Subcutaneous abdominal adipose tissue (tissue), 5 donors: ENCODE results near the gene C2CD3.
"Not testable (repeated sequence)": the region's sequence is repeated elsewhere in the genome, so short reads cannot be mapped to it uniquely, and the experiment has no call there.

ENCODE experiments used
- H3K27ac ChIP-seq: one replicate; pipeline ENCODE4 v1.7.0; 2013; ENCODE audit warnings: low read depth, mild to moderate bottlenecking, inconsistent platforms, low read length, moderate library complexity
- H3K27me3 ChIP-seq, 5 donors: one replicate each; pipeline ENCODE4 v1.7.0; 2013; ENCODE audit warnings: low read length in 5 of 5, inconsistent platforms in 1 of 5; ENCODE audit not compliant: control insufficient read depth in 5 of 5, insufficient read depth in 4 of 5
- H3K36me3 ChIP-seq, 5 donors: one replicate each; pipeline ENCODE4 v1.7.0; 2013; ENCODE audit warnings: low read length in 5 of 5; ENCODE audit not compliant: control insufficient read depth in 5 of 5, insufficient read depth in 5 of 5
- H3K4me1 ChIP-seq, 5 donors: one replicate each; pipeline ENCODE4 v1.7.0; 2013; ENCODE audit warnings: low read length in 5 of 5, mild to moderate bottlenecking in 3 of 5, moderate library complexity in 1 of 5; ENCODE audit not compliant: control insufficient read depth in 5 of 5, insufficient read depth in 5 of 5
- H3K4me3 ChIP-seq, 5 donors: one replicate each; pipeline ENCODE4 v1.7.0; 2013; ENCODE audit warnings: low read length in 5 of 5, low read depth in 1 of 5
- H3K9ac ChIP-seq, 5 donors: one replicate each; pipeline ENCODE4 v1.7.0; 2013; ENCODE audit warnings: low read length in 5 of 5, mild to moderate bottlenecking in 4 of 5, moderate library complexity in 3 of 5
- H3K9me3 ChIP-seq, 5 donors: one replicate each; pipeline ENCODE4 v1.7.0; 2013; ENCODE audit warnings: low read length in 5 of 5; ENCODE audit not compliant: control insufficient read depth in 5 of 5
- donor health status: healthy.
- donor health status: healthy.
- donor health status: healthy.
- donor health status: healthy.
- donor health status: healthy.

The C2CD3 gene

DNA sequence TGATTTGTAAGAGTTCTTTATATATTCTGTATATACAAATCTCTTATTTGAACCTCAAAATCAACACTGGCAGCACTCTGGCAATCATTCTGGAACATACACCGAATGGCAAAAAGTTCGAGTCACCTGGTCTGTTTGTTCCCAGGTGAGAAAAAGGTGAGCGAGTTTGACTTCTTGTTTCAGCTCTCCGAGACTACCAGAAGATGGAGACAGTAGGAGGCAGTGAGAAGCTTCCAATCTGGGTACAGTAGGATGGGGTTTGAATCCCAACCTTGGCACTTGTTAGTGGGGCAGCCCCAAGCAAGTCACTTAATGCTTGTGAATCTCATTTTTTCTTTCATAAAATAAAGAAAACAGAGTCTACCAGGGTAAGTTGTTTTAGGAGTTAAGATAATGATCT is 76.4 kb downstream of the C2CD3 start:
- Histone ChIP-seq H3K4me3 (no peak overlapping the region), H3K27me3 (no peaks in the 10 kb centered on the region), H3K27ac (no peak overlapping the region), H3K4me1 (no peaks in the 10 kb centered on the region), H3K36me3 (peaks cover 44 to 72% (median 57%) of the 10 kb centered on the region in 5 donors), H3K9me3 (no peaks in the 10 kb centered on the region), H3K9ac (no peak overlapping the region)

GRCh38 chr11:74092425-74092824 is 78.4 kb downstream of the C2CD3 start:
- Histone ChIP-seq H3K9me3 (no peaks in the 10 kb centered on the region), H3K9ac (no peak overlapping the region), H3K4me1 (no peaks in the 10 kb centered on the region), H3K36me3 (peaks cover 45 to 58% (median 51%) of the 10 kb centered on the region in 5 donors), H3K4me3 (no peak overlapping the region), H3K27ac (no peak overlapping the region), H3K27me3 (no peaks in the 10 kb centered on the region)

- Histone ChIP-seq H3K27me3 (no peaks in the 10 kb centered on the region), H3K4me1 (no peaks in the 10 kb centered on the region), H3K27ac (no peak overlapping the region), H3K36me3 (peaks cover 45 to 60% (median 53%) of the 10 kb centered on the region in 5 donors), H3K9ac (no peak overlapping the region), H3K4me3 (no peak overlapping the region), H3K9me3 (no peaks in the 10 kb centered on the region)
Observed at GRCh38 chr11:74091549-74091948, 79.3 kb downstream of the C2CD3 start.

GRCh38 chr11:74090701-74091100 is 80.1 kb downstream of the C2CD3 start:
- peaks cover 48 to 65% (median 61%) of the 10 kb centered on the region in 5 donors for H3K36me3 ChIP-seq
- no peak overlapping the region for H3K27ac ChIP-seq
- H3K9me3 ChIP-seq = no peaks in the 10 kb centered on the region
- no peak overlapping the region for H3K4me3 ChIP-seq
- H3K4me1 ChIP-seq = no peaks in the 10 kb centered on the region
- no peaks in the 10 kb centered on the region for H3K27me3 ChIP-seq
- H3K9ac ChIP-seq = no peak overlapping the region

DNA sequence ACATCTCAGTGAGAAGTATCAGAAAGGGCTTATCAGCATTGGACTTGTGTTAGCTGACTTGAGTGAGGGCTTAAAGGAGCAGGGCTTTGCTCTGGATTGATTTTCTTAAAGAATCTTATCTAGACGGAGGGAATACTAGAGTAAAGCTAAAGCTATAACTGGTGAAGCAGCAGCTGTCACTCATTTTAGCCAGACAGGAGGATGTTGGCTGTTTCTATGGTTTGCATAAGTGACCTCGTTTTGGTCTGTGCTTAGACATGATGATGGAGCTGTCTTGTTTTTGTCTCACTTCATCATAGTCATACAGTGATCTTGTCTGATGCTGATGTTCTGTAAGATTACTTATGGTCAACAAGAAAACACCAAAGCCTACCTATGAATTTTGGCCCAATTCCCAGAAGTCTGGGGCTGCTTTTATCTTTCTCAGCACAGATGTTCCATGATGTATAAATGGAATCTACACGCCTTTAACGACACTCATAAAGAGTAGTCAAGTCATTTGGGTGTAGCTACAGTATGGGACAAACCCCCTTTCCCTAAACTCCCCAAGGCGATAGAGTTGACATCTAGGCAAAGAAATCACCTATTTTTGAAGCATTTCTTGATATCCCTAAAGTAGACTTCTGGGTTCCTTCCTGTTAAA is 84.4 kb downstream of the C2CD3 start:
- no peak overlapping the region for H3K4me3 ChIP-seq
- H3K27ac ChIP-seq = no peak overlapping the region
- peaks cover 33 to 48% (median 45%) of the 10 kb centered on the region in 5 donors for H3K36me3 ChIP-seq
- peaks cover 0 to 6% (median 0%) of the 10 kb centered on the region in 5 donors for H3K4me1 ChIP-seq
- no peaks in the 10 kb centered on the region for H3K27me3 ChIP-seq
- peak overlapping the region in 1 of 5 donors; percentile 2 for H3K9ac ChIP-seq
- H3K9me3 ChIP-seq = no peaks in the 10 kb centered on the region

DNA sequence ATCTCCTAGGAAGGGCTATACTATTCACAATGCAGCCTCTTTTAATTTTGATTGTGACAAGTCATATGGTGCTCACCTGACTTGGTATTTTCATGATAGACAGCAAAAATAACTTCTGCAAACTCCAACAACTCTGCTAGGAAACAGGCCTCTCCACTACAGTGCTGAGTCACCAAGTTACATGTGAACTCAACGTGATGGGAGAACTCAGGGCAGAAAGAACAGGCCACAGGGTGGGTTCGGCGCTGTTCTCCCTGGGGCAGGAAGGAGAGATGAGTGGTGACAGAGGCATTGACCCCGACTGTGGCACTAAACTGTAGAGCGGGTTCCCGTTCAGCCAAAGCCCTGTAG is 85.3 kb downstream of the C2CD3 start:
- no peak overlapping the region for H3K4me3 ChIP-seq
- no peak overlapping the region for H3K9ac ChIP-seq
- peaks cover 26 to 40% (median 38%) of the 10 kb centered on the region in 5 donors for H3K36me3 ChIP-seq
- H3K9me3 ChIP-seq = no peaks in the 10 kb centered on the region
- H3K4me1 ChIP-seq = peaks cover 0 to 6% (median 0%) of the 10 kb centered on the region in 5 donors
- no peak overlapping the region for H3K27ac ChIP-seq
- H3K27me3 ChIP-seq = no peaks in the 10 kb centered on the region

DNA sequence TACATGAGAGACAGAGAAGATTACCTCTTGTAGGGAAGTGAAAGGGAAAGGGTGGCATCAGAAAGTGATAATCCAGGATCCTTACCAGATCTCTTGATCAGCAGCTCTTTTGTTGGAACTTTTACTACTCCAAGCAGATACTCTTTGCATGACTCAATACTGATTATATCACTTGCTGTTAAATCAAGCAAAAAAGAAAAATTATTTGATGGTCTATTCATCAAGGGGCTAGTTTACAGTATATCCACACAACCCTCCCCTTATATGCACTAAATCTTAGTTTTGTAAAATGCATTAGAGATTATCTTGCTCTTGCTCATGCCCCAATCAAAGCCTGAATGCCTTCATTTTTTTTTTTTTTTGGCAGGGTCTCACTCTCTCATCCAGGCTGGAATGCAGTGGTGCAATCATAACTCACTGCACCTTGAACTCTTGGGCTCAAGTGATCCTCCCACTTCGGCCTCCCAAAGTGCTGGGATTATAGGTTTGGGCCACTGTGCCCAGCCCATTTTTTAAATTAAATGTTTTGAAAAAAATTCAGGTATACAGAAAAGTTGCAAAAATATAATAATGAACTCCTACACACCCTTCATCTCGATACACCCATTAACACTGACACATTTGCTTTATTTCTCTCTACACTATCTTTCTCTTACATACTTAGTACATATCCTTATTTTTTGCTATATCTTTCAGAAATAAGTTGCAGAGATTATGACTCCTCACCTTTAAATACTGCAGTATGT is 85.8 kb downstream of the C2CD3 start:
- H3K4me3 ChIP-seq = no peak overlapping the region
- no peaks in the 10 kb centered on the region for H3K27me3 ChIP-seq
- no peaks in the 10 kb centered on the region for H3K9me3 ChIP-seq
- H3K36me3 ChIP-seq = peaks cover 23 to 36% (median 32%) of the 10 kb centered on the region in 5 donors
- no peak overlapping the region for H3K9ac ChIP-seq
- H3K4me1 ChIP-seq = peaks cover 0 to 6% (median 0%) of the 10 kb centered on the region in 5 donors
- no peak overlapping the region for H3K27ac ChIP-seq

- H3K9ac ChIP-seq, H3K27ac ChIP-seq, H3K9me3 ChIP-seq, H3K4me3 ChIP-seq, H3K27me3 ChIP-seq, H3K4me1 ChIP-seq: not testable (repeated sequence)
- H3K36me3 ChIP-seq = peaks cover 16 to 27% (median 23%) of the 10 kb centered on the region in 5 donors
Observed at GRCh38 chr11:74083927-74084326, 86.9 kb downstream of the C2CD3 start.

DNA sequence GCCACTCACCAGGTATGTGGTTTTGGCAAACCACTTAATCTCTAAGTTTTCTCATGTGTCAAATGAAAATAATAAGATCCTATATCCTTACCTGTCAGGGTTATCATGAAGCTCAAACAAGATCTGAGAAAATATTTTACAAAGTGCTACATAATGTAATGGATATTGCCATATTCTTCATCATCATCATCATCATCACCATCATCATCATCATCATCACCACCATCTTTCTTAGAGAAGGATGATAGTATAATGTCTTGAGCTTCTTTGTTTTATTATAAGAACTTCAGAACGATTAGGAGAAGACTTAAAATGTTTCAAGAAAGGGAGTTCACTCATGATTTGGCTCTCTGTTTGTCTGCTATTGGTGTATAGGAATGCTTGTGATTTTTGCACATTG is 89.4 kb downstream of the C2CD3 start:
- no peaks in the 10 kb centered on the region for H3K27me3 ChIP-seq
- no peak overlapping the region for H3K4me3 ChIP-seq
- H3K36me3 ChIP-seq = peaks cover 16 to 42% (median 25%) of the 10 kb centered on the region in 5 donors
- H3K9me3 ChIP-seq = no peaks in the 10 kb centered on the region
- no peak overlapping the region for H3K9ac ChIP-seq
- H3K4me1 ChIP-seq = peaks cover 0 to 6% (median 0%) of the 10 kb centered on the region in 5 donors
- H3K27ac ChIP-seq = no peak overlapping the region

DNA sequence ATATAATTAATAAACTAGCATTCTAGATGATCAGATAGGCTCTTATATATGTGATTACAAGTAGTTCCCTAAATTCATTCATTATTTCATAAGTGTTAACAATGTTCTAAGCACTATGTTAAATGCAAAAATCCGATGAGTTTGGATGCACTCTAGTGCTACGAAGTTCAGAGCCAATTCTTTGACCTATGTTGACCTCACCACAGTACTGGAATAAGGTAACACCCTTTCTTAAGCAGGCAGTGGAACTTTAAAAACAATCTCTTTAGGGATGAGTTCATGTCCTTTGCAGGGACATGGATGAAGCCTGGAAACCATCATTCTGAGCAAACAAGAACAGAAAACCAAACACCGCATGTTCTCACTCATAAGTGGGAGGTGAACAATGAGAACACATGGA is 93.6 kb downstream of the C2CD3 start:
- Histone ChIP-seq H3K36me3 (peaks cover 24 to 47% (median 25%) of the 10 kb centered on the region in 5 donors), H3K4me1 (no peaks in the 10 kb centered on the region), H3K9me3 (no peaks in the 10 kb centered on the region), H3K27ac (no peak overlapping the region), H3K4me3 (no peak overlapping the region), H3K9ac (no peak overlapping the region), H3K27me3 (no peaks in the 10 kb centered on the region)
